Esophagus squamous epithelium (tissue), 5 donors: ENCODE data around the gene CLASP2. TPM values are rescaled to one million over a fixed set of nuclear protein-coding genes. Genes with fewer than 3 reads are reported as not detected.

ENCODE experiments used
- DNase-seq: peaks from one replicate; lab custom pipeline; 2025; lab: John Stamatoyannopoulos, UW
- H3K27ac ChIP-seq, 4 donors: fragments of 200-600 bp; sonication (generic); one replicate each; pipeline ENCODE4 v1.5.1; 2016 to 2019; ENCODE audit warnings: mild to moderate bottlenecking in 1 of 4
- H3K27me3 ChIP-seq, 4 donors: fragments of 200-600 bp; sonication (generic); 1 replicate in 3 of 4; 2 replicates in 1 of 4; pipeline versions ENCODE4 v1.5.1 to v1.6.0; 2017 to 2021; ENCODE audit warnings: antibody characterized with exemption in 1 of 4
- H3K36me3 ChIP-seq, 3 donors: fragments of 200-600 bp; sonication (generic); one replicate each; pipeline ENCODE4 v1.5.1; 2016 to 2019
- H3K4me1 ChIP-seq, 3 donors: fragments of 200-600 bp; sonication (generic); one replicate each; pipeline ENCODE4 v1.5.1; 2017 to 2019
- H3K4me3 ChIP-seq, 4 donors: fragments of 200-600 bp; sonication (generic); 1 replicate in 3 of 4; 2 replicates in 1 of 4; pipeline ENCODE4 v1.5.1; 2016 to 2019; ENCODE audit warnings: mild to moderate bottlenecking in 2 of 4, moderate library complexity in 1 of 4
- H3K9me3 ChIP-seq, 3 donors: fragments of 200-600 bp; sonication (generic); one replicate each; pipeline ENCODE4 v1.5.1; 2016 to 2019
- POLR2A ChIP-seq, 4 donors: fragments of 450-650 bp; IDR thresholded peaks; one replicate each; pipeline ENCODE4 v1.6.1; 2017; ENCODE audit warnings: antibody characterized with exemption in 4 of 4, mild to moderate bottlenecking in 4 of 4, moderate library complexity in 3 of 4
- WGBS, 2 donors: methylation state at CpG; one replicate each; pipeline ENCODE4 v1.1.5; 2018; 5-methylcytosine and 5-hydroxymethylcytosine counted together
- intact Hi-C: fragments of 100-400 bp; cut with DNase I; formaldehyde crosslinking; loops from one replicate; pipeline ENCODE4 v1.15.0; 2022
- total RNA-seq, 4 donors: library from RNA; depleted of rRNA; stranded (reverse); fragments of >200 nt; gene quantifications; one replicate each; pipeline ENCODE4 v1.1.0, GENCODE V29; 2016
- TF ChIP-seq, protein P1 (sequence below), 6 experiments: fragments of 450-650 bp in 4 of 6; fragments of 200-600 bp in 2 of 6; sonication (generic) in 2 of 6; IDR thresholded peaks; one replicate each; pipeline ENCODE4 v1.5.1; 2016 to 2019; ENCODE audit warnings: antibody characterized with exemption in 6 of 6, mild to moderate bottlenecking in 4 of 6, moderate library complexity in 4 of 6
- donor health status: DM: yes; HTN: yes; CAD: no.

CLASP2 gene
- total RNA-seq, 4 donors from 2014 or later, result 16.7 to 49.4 (median 32.1) TPM

DNA sequence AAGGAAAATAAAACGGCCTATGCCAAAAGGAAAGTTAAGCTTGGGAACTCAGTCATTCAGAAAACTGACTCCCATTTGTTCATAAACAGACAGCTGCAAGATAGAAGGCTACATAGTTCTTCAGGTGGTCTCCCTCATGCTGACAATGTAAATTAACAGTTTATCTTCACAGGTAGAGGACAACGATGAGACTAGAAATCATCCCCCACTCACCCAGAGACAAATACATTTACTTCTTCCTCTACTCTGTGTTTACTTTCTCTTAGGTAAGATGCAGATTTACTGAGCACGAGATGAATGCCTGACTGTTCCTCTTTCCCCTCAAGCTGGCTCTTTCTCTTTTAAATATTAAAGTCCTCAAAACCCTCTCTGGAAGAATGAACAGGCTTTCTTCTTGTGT, 160.2 kb downstream of the CLASP2 start:
- 56 to 67% methylated on average over 3 of the region's 3 CpGs for WGBS, 2 donors
- no peak overlapping the region for H3K4me3 ChIP-seq
- H3K36me3 ChIP-seq, result peaks cover 0 to 64% (median 11%) of the 10 kb centered on the region in 3 donors
- intact Hi-C loops, result no loop called here
- no peak overlapping the region for H3K27ac ChIP-seq
- no peak for DNase-seq
- no peaks in the 10 kb centered on the region for H3K9me3 ChIP-seq
- H3K27me3 ChIP-seq, result no peaks in the 10 kb centered on the region
- no peaks in the 10 kb centered on the region for H3K4me1 ChIP-seq
- TF ChIP-seq POLR2A (IDR thresholded peaks at IDR 0.05), result no peak
- TF ChIP-seq, protein P1, sequence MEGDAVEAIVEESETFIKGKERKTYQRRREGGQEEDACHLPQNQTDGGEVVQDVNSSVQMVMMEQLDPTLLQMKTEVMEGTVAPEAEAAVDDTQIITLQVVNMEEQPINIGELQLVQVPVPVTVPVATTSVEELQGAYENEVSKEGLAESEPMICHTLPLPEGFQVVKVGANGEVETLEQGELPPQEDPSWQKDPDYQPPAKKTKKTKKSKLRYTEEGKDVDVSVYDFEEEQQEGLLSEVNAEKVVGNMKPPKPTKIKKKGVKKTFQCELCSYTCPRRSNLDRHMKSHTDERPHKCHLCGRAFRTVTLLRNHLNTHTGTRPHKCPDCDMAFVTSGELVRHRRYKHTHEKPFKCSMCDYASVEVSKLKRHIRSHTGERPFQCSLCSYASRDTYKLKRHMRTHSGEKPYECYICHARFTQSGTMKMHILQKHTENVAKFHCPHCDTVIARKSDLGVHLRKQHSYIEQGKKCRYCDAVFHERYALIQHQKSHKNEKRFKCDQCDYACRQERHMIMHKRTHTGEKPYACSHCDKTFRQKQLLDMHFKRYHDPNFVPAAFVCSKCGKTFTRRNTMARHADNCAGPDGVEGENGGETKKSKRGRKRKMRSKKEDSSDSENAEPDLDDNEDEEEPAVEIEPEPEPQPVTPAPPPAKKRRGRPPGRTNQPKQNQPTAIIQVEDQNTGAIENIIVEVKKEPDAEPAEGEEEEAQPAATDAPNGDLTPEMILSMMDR (IDR thresholded peaks at IDR 0.05), result no peak

DNA sequence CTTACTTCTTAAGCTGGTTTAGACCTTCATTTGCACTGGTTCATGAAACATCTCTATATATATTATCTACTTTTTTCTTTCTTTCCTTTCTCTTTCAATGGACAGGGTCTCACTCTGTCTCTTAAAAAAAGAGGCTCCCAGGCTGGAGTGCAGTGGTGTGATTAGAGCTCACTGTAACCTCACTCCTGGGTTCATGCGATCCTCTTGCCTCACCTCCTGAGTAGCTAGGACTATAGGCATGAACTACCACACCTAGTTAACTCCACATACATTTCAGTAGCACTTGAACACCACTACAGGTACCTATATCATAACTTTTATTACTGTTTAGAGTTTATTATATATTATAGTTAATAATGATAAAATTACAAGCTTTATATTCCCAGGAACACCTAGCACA, 160.8 kb downstream of the CLASP2 start:
- DNase-seq, result no peak
- Histone ChIP-seq H3K4me1 (no peaks in the 10 kb centered on the region), H3K27ac (no peak overlapping the region), H3K27me3 (no peaks in the 10 kb centered on the region), H3K9me3 (no peaks in the 10 kb centered on the region), H3K4me3 (no peak overlapping the region), H3K36me3 (peaks cover 0 to 64% (median 11%) of the 10 kb centered on the region in 3 donors)
- no peak for TF ChIP-seq POLR2A (IDR thresholded peaks at IDR 0.05)
- TF ChIP-seq, protein P1 (IDR thresholded peaks at IDR 0.05), result no peak
- 94 to 95% methylated on average over 1 of the region's 1 CpG for WGBS, 2 donors
- intact Hi-C loops, result no loop called here

DNA sequence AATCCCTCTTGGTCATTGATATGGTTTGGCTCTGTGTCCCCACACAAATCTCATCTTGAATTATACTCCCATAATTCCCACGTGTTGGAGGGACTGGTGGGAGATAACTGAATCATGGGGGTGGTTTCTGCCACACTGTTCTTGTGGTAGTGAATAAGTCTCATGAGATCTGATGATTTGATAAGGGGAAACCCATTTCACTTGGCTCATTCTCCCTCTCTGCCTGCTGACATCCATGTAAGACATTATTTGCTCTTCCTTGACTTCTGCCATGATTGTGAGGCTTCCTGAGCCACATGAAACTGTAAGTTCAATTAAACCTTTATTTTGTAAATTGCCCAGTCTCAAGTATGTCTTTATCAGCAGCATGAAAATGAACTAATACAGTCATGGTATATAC, 171.0 kb downstream of the CLASP2 start:
- H3K27me3 ChIP-seq, result no peaks in the 10 kb centered on the region
- no peak overlapping the region for H3K4me3 ChIP-seq
- no peaks in the 10 kb centered on the region for H3K9me3 ChIP-seq
- DNase-seq, result no peak
- WGBS, 2 donors, result 100% methylated on average over 1 of the region's 1 CpG
- no peaks in the 10 kb centered on the region for H3K4me1 ChIP-seq
- H3K27ac ChIP-seq, result no peak overlapping the region
- TF ChIP-seq POLR2A (IDR thresholded peaks at IDR 0.05), result no peak
- TF ChIP-seq, protein P1 (IDR thresholded peaks at IDR 0.05), result no peak
- H3K36me3 ChIP-seq, result peaks cover 0 to 78% (median 0%) of the 10 kb centered on the region in 3 donors
- intact Hi-C loops, result no loop called here

DNA sequence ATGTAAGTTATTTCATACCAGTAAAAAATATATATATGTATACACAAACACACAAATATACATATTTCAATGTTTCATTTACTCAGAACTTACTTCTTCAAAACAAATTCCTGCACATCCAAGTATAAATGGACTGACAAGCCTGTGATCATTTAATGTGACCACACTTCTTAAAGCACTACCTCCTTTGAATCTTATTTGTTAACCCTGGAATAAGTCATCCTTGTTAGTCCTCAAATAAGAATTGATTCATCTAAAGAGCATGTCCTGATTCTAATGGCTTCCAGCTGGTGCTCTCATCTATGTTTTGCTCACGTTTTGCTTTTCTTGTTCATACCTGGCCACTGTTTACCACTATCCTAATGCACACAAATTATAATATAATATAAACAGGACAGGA, 173.9 kb downstream of the CLASP2 start:
- Histone ChIP-seq H3K4me1 (no peaks in the 10 kb centered on the region), H3K4me3 (no peak overlapping the region), H3K27ac (no peak overlapping the region), H3K27me3 (no peaks in the 10 kb centered on the region), H3K36me3 (peaks cover 0 to 85% (median 0%) of the 10 kb centered on the region in 3 donors), H3K9me3 (no peaks in the 10 kb centered on the region)
- intact Hi-C loops, result no loop called here
- DNase-seq, result no peak
- 43 to 57% methylated on average over 1 of the region's 1 CpG for WGBS, 2 donors
- TF ChIP-seq POLR2A (IDR thresholded peaks at IDR 0.05), result no peak
- TF ChIP-seq, protein P1 (IDR thresholded peaks at IDR 0.05), result no peak

DNA sequence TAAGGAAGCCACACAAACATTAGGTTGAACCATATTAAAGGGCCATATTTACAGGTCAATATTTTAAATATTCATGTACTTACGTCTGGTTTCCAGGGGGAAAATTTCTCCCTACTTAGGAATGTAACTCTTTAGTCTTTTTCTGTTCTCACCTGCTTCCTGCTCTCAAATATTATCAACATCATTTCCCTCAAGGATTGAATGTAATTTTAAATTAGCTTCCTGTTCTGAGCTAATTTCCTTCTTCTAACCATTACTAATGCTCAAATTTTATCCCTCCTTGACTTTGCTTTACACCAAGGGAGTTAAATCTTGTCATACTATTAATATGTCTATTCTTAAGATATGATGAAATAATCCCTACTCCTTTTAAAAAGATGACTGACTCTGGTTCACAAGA, 174.5 kb downstream of the CLASP2 start:
- intact Hi-C loops, result no loop called here
- Histone ChIP-seq H3K27ac (no peak overlapping the region), H3K4me3 (no peak overlapping the region), H3K27me3 (no peaks in the 10 kb centered on the region), H3K4me1 (no peaks in the 10 kb centered on the region), H3K9me3 (no peaks in the 10 kb centered on the region), H3K36me3 (peaks cover 0 to 85% (median 0%) of the 10 kb centered on the region in 3 donors)
- DNase-seq, result no peak
- no peak for TF ChIP-seq POLR2A (IDR thresholded peaks at IDR 0.05)
- TF ChIP-seq, protein P1 (IDR thresholded peaks at IDR 0.05), result no peak
- WGBS, 2 donors, result 73 to 81% methylated on average over 1 of the region's 1 CpG
